GM18861 (cell line): ENCODE data around the gene SEPTIN3.

ENCODE experiments used
- ATAC-seq: cut with Tn5 transposase; IDR thresholded peaks from one replicate; pipeline ENCODE4 v1.9.1; 2021; ENCODE audit not compliant: unreplicated experiment

The SEPTIN3 gene

DNA sequence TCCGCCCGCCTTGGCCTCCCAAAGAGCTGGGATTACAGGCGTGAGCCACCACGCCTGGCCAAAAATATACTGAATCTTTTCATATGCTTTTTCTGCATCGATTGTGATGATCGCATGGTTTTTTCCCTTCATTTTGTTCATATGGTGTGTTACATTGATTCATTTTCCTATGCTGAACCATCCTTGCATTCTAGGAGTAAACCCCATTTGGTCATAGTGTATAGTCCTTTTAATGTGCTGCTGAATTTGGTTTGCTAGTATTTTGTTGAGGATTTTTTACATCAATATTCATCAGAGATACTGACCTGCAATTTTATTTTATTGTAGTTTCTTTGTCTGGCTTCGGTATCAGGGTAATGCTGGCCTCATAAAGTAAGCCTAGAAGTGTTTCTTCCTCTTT is 41.5 kb downstream of the SEPTIN3 start:
- ATAC-seq, result no peak

GRCh38 chr22:42013385-42013784 is 44.1 kb downstream of the SEPTIN3 start:
- no peak for ATAC-seq

DNA sequence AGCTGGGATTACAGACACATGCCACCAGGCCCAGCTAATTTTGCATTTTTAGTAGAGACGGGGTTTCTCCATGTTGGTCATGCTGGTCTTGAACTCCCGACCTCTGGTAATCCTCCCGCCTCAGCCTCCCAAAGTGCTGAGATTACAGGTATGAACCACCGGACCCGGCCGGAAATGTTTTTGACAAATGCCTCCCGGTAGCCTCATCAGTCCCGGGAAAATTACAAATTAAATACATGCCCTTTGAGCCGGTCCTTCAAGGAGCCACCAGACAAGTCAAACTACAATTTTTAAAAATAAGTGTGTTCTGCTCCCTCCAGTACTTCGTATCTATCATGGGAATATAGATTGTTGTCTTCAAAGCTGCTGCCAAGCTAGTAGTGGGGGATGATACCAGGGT is 46.9 kb downstream of the SEPTIN3 start:
- ATAC-seq, result no peak

- ATAC-seq, result no peak
Observed at GRCh38 chr22:42018224-42018623, 49.0 kb downstream of the SEPTIN3 start.
